Measurements from ENCODE around the gene OR56A1. TPM values are rescaled to one million over a fixed set of nuclear protein-coding genes. Genes with fewer than 3 reads are reported as not detected.

Gene OR56A1
- total RNA-seq, 1 experiment from 2014 or later, result not detected

GRCh38 chr11:6022956-6023355 is 7.6 kb downstream of the OR56A1 start:
- H3K9me3 Mint-ChIP-seq (ENCODE audit: unreplicated experiment), result no peaks in the 10 kb centered on the region
- H3K4me3 Mint-ChIP-seq (ENCODE audit: unreplicated experiment), result no peak overlapping the region
- intact Hi-C loops (cut with micrococcal nuclease; ENCODE audit: unreplicated experiment), result loop anchor here (1.0 to 2.0 kb wide), 3 partner anchors 278 to 330 kb away; no protein-coding TSS in a partner anchor
- H3K27ac Mint-ChIP-seq (ENCODE audit: unreplicated experiment), result no peak overlapping the region
- peak in 1 of 2 experiments; percentile 34 for DNase-seq
- ChIA-PET CTCF (interaction anchor here (0.6 to 2.2 kb wide), 3 partner anchors 275 to 340 kb away, joined by 4 to 12 read pairs (median 7); no protein-coding TSS in a partner anchor), POLR2A (no interaction called here)
- Histone ChIP-seq H3K4me1 (no peaks in the 10 kb centered on the region), H3K4me3 (ENCODE audit: low read depth, low read length) (no peak overlapping the region), H3K27me3 (replicated peaks; ENCODE audit: control insufficient read depth, insufficient read depth, low read length) (no peaks in the 10 kb centered on the region), H3K36me3 (ENCODE audit: control insufficient read depth, insufficient read depth, low read length) (no peaks in the 10 kb centered on the region), H3K9me3 (no peaks in the 10 kb centered on the region)
- no peaks in the 10 kb centered on the region for H3K36me3 Mint-ChIP-seq (ENCODE audit: insufficient read depth, unreplicated experiment)
- no TSS peak for BruUV-seq (replicated peaks)
- peaks cover 14% of the 10 kb centered on the region for H3K27me3 Mint-ChIP-seq (ENCODE audit: insufficient read depth, unreplicated experiment)
- peak; percentile 51 to 52 for TF ChIP-seq CTCF (IDR thresholded peaks at IDR 0.05; ENCODE audit: insufficient read depth in 1 of 2, low read depth in 1 of 2, low read length in 1 of 2, severe bottlenecking in 1 of 2, unreplicated experiment in 1 of 2)
- H3K4me1 Mint-ChIP-seq (ENCODE audit: low read depth, unreplicated experiment), result no peaks in the 10 kb centered on the region

GRCh38 chr11:6013042-6013441 is 17.5 kb downstream of the OR56A1 start:
- CTCF ChIA-PET, result interaction anchor here (1.1 kb wide), 1 partner anchor 20 kb away, joined by 3 read pairs; no protein-coding TSS in a partner anchor
- no peak overlapping the region for H3K4me3 ChIP-seq (ENCODE audit: low read depth, low read length)
- no peak for TF ChIP-seq CTCF (IDR thresholded peaks at IDR 0.05; ENCODE audit: insufficient read depth in 1 of 2, low read depth in 1 of 2, low read length in 1 of 2, severe bottlenecking in 1 of 2, unreplicated experiment in 1 of 2)
- Mint-ChIP-seq H3K4me1 (ENCODE audit: low read depth, unreplicated experiment) (no peaks in the 10 kb centered on the region), H3K27me3 (ENCODE audit: insufficient read depth, unreplicated experiment) (peaks cover 6% of the 10 kb centered on the region), H3K27ac (ENCODE audit: unreplicated experiment) (no peak overlapping the region), H3K4me3 (ENCODE audit: unreplicated experiment) (no peak overlapping the region), H3K36me3 (ENCODE audit: insufficient read depth, unreplicated experiment) (no peaks in the 10 kb centered on the region), H3K9me3 (ENCODE audit: unreplicated experiment) (no peaks in the 10 kb centered on the region)
- H3K9me3 ChIP-seq, result no peaks in the 10 kb centered on the region
- H3K4me1 ChIP-seq, result no peaks in the 10 kb centered on the region
- H3K27me3 ChIP-seq (replicated peaks; ENCODE audit: control insufficient read depth, insufficient read depth, low read length), result no peaks in the 10 kb centered on the region
- no peaks in the 10 kb centered on the region for H3K36me3 ChIP-seq (ENCODE audit: control insufficient read depth, insufficient read depth, low read length)
- intact Hi-C loops (cut with micrococcal nuclease; ENCODE audit: unreplicated experiment), result no loop called here
- no TSS peak for BruUV-seq (replicated peaks)
- DNase-seq, result no peak
- POLR2A ChIA-PET, result no interaction called here

GRCh38 chr11:6012035-6012668 is 18.4 kb downstream of the OR56A1 start:
- Mint-ChIP-seq H3K36me3 (ENCODE audit: insufficient read depth, unreplicated experiment) (no peaks in the 10 kb centered on the region), H3K27ac (ENCODE audit: unreplicated experiment) (no peak overlapping the region), H3K27me3 (ENCODE audit: insufficient read depth, unreplicated experiment) (peaks cover 7% of the 10 kb centered on the region), H3K4me3 (ENCODE audit: unreplicated experiment) (no peak overlapping the region), H3K4me1 (ENCODE audit: low read depth, unreplicated experiment) (no peaks in the 10 kb centered on the region), H3K9me3 (ENCODE audit: unreplicated experiment) (no peaks in the 10 kb centered on the region)
- no TSS peak for BruUV-seq (replicated peaks)
- H3K27me3 ChIP-seq (replicated peaks; ENCODE audit: control insufficient read depth, insufficient read depth, low read length), result no peaks in the 10 kb centered on the region
- no peaks in the 10 kb centered on the region for H3K36me3 ChIP-seq (ENCODE audit: control insufficient read depth, insufficient read depth, low read length)
- H3K9me3 ChIP-seq, result no peaks in the 10 kb centered on the region
- ChIA-PET CTCF (interaction anchor here (1.1 kb wide), 1 partner anchor 20 kb away, joined by 3 read pairs; no protein-coding TSS in a partner anchor), POLR2A (no interaction called here)
- intact Hi-C loops (cut with micrococcal nuclease; ENCODE audit: unreplicated experiment), result no loop called here
- no peak overlapping the region for H3K4me3 ChIP-seq (ENCODE audit: low read depth, low read length)
- no peaks in the 10 kb centered on the region for H3K4me1 ChIP-seq
- TF ChIP-seq CTCF (IDR thresholded peaks at IDR 0.05; ENCODE audit: insufficient read depth in 1 of 2, low read depth in 1 of 2, low read length in 1 of 2, severe bottlenecking in 1 of 2, unreplicated experiment in 1 of 2), result no peak
- DNase-seq, result no peak
